ENCODE results near the gene IFNAR1.
A peak's percentile ranks its signal among the peaks of the same experiment; 100 is the strongest.

IFNAR1 gene

GRCh38 chr21:33372582-33372981 is 47.8 kb downstream of the IFNAR1 start:
- H3K4me3 ChIP-seq (replicated peaks; ENCODE audit: low read depth, low read length) = no peak overlapping the region
- DNase-seq (ENCODE audit: low read depth) = no peak
- no peak for TF ChIP-seq CTCF (IDR thresholded peaks at IDR 0.05; ENCODE audit: low read length, missing control alignments)

GRCh38 chr21:33373451-33373850 is 48.7 kb downstream of the IFNAR1 start:
- DNase-seq (ENCODE audit: low read depth) = no peak
- no peak overlapping the region for H3K4me3 ChIP-seq (replicated peaks; ENCODE audit: low read depth, low read length)
- TF ChIP-seq CTCF (IDR thresholded peaks at IDR 0.05; ENCODE audit: low read length, missing control alignments) = no peak

- DNase-seq (ENCODE audit: low read depth) = no peak
- no peak for TF ChIP-seq CTCF (IDR thresholded peaks at IDR 0.05; ENCODE audit: low read length, missing control alignments)
- no peak overlapping the region for H3K4me3 ChIP-seq (replicated peaks; ENCODE audit: low read depth, low read length)
Measured at GRCh38 chr21:33374080-33374449, 49.3 kb downstream of the IFNAR1 start.

GRCh38 chr21:33374450-33375096 is 49.8 kb downstream of the IFNAR1 start:
- TF ChIP-seq CTCF (IDR thresholded peaks at IDR 0.05; ENCODE audit: low read length, missing control alignments) = peak; percentile 75
- DNase-seq (ENCODE audit: low read depth) = peak; percentile 81
- H3K4me3 ChIP-seq (replicated peaks; ENCODE audit: low read depth, low read length) = no peak overlapping the region

- no peak for DNase-seq (ENCODE audit: low read depth)
- H3K4me3 ChIP-seq (replicated peaks; ENCODE audit: low read depth, low read length) = no peak overlapping the region
- no peak for TF ChIP-seq CTCF (IDR thresholded peaks at IDR 0.05; ENCODE audit: low read length, missing control alignments)
Measured at GRCh38 chr21:33375101-33375644, 50.4 kb downstream of the IFNAR1 start.

GRCh38 chr21:33377221-33377920 is 52.6 kb downstream of the IFNAR1 start:
- H3K4me3 ChIP-seq (replicated peaks; ENCODE audit: low read depth, low read length) = no peak overlapping the region
- TF ChIP-seq CTCF (IDR thresholded peaks at IDR 0.05; ENCODE audit: low read length, missing control alignments) = no peak
- DNase-seq (ENCODE audit: low read depth) = no peak

Data from fibroblast of pulmonary artery (primary cell).